NCI-H1105 (cell line): ENCODE data around the gene SLC17A2.

Experiments
- DNase-seq: peaks from one replicate; lab custom pipeline; 2025; lab: John Stamatoyannopoulos, UW

The SLC17A2 gene

GRCh38 chr6:25930532-25931410 is at the start of gene SLC17A2:
Gene SLC17A2, minus strand, starts transcription at chr6:25930691. Its CDS starts 4,895 bp downstream, at chr6:25925796.
- DNase-seq, result no peak

- no peak for DNase-seq
Measured at GRCh38 chr6:25975923-25976560, 45.6 kb upstream of the SLC17A2 start.

GRCh38 chr6:25973923-25974555 is 43.5 kb upstream of the SLC17A2 start:
- DNase-seq, result no peak

GRCh38 chr6:25972902-25973301 is 42.4 kb upstream of the SLC17A2 start:
- DNase-seq, result no peak

GRCh38 chr6:25972128-25972527 is 41.6 kb upstream of the SLC17A2 start:
- DNase-seq, result no peak

- DNase-seq, result no peak
Measured at GRCh38 chr6:25971187-25971821, 40.8 kb upstream of the SLC17A2 start.

GRCh38 chr6:25968769-25969168 is 38.3 kb upstream of the SLC17A2 start:
- DNase-seq, result no peak

- DNase-seq, result no peak
Measured at GRCh38 chr6:25966711-25967110, 36.2 kb upstream of the SLC17A2 start.

- no peak for DNase-seq
Measured at GRCh38 chr6:25965058-25965457, 34.6 kb upstream of the SLC17A2 start.

GRCh38 chr6:25963426-25964123 is 33.1 kb upstream of the SLC17A2 start:
- peak; percentile 2 for DNase-seq

- no peak for DNase-seq
Measured at GRCh38 chr6:25962149-25963127, 31.9 kb upstream of the SLC17A2 start, which contains the start of gene TRIM38. Gene TRIM38, plus strand, starts transcription at chr6:25962802. Its CDS starts 3,721 bp downstream, at chr6:25966523.

GRCh38 chr6:25961619-25962148 is 31.2 kb upstream of the SLC17A2 start:
- no peak for DNase-seq

- no peak for DNase-seq
Measured at GRCh38 chr6:25960734-25961133, 30.2 kb upstream of the SLC17A2 start.

- no peak for DNase-seq
Measured at GRCh38 chr6:25959890-25960536, 29.5 kb upstream of the SLC17A2 start.

GRCh38 chr6:25958700-25959162 is 28.2 kb upstream of the SLC17A2 start:
- DNase-seq, result no peak

- no peak for DNase-seq
Measured at GRCh38 chr6:25956226-25956625, 25.7 kb upstream of the SLC17A2 start.

- no peak for DNase-seq
Measured at GRCh38 chr6:25954756-25955155, 24.3 kb upstream of the SLC17A2 start.

- no peak for DNase-seq
Measured at GRCh38 chr6:25953733-25954132, 23.2 kb upstream of the SLC17A2 start.

- no peak for DNase-seq
Measured at GRCh38 chr6:25952535-25952934, 22.0 kb upstream of the SLC17A2 start.
